HL-60 (cell line): Measurements from ENCODE around the gene RNU6-8.
A peak's percentile ranks its signal among the peaks of the same experiment; 100 is the strongest.

Experiments used
- DNase-seq, 2 experiments: peaks; one replicate each; pipeline ENCODE4 v3.0.0-alpha.2; 2010 to 2020; ENCODE audit warnings: low read depth in 1 of 2, low spot score in 1 of 2
- H3K27ac ChIP-seq: fragments of 250-450 bp; sonication (Bioruptor Pico); replicated peaks from 2 replicates; pipeline ENCODE4 v1.5.1; 2020; ENCODE audit warnings: mild to moderate bottlenecking, moderate library complexity
- H3K27me3 ChIP-seq: fragments of 250-450 bp; sonication (Bioruptor Pico); 2 replicates; pipeline ENCODE4 v1.5.1; 2021; ENCODE audit warnings: mild to moderate bottlenecking, moderate library complexity; ENCODE audit not compliant: insufficient read depth, poor library complexity, severe bottlenecking
- H3K4me3 ChIP-seq: replicated peaks from 2 replicates; pipeline ENCODE4 v1.5.1; 2011; ENCODE audit warnings: mild to moderate bottlenecking, control low read depth, low read length; ENCODE audit not compliant: insufficient read depth
- CTCF ChIP-seq: IDR thresholded peaks from one replicate; pipeline ENCODE4 v1.5.1; 2011; ENCODE audit warnings: low read length, control low read depth, inconsistent platforms; ENCODE audit not compliant: insufficient read depth
- GABPA ChIP-seq: IDR thresholded peaks from 2 replicates; pipeline ENCODE4 v1.6.1; 2012; ENCODE audit warnings: low read depth
- POLR2AphosphoS5 ChIP-seq: IDR thresholded peaks from 2 replicates; pipeline ENCODE4 v1.6.1; 2012; ENCODE audit warnings: low read depth
- SPI1 ChIP-seq: IDR thresholded peaks from 2 replicates; pipeline ENCODE4 v1.6.1; 2012; ENCODE audit warnings: low read depth, mild to moderate bottlenecking, borderline replicate concordance
- long read RNA-seq: library from polyadenylated mRNA; unstranded; transcript quantifications from one replicate; pipeline ENCODE4 v2.0.0, GENCODE V29; 2020
- TF ChIP-seq, protein P1 (sequence below): IDR thresholded peaks from 2 replicates; pipeline ENCODE4 v1.6.1; 2012; ENCODE audit warnings: low read depth; ENCODE audit not compliant: insufficient replicate concordance

The RNU6-8 gene
- long read RNA-seq, partial matches to known transcripts: 0 of 3 reads
- long read RNA-seq, other reads (novel, unspliced or antisense): 0 of 3 reads

DNA sequence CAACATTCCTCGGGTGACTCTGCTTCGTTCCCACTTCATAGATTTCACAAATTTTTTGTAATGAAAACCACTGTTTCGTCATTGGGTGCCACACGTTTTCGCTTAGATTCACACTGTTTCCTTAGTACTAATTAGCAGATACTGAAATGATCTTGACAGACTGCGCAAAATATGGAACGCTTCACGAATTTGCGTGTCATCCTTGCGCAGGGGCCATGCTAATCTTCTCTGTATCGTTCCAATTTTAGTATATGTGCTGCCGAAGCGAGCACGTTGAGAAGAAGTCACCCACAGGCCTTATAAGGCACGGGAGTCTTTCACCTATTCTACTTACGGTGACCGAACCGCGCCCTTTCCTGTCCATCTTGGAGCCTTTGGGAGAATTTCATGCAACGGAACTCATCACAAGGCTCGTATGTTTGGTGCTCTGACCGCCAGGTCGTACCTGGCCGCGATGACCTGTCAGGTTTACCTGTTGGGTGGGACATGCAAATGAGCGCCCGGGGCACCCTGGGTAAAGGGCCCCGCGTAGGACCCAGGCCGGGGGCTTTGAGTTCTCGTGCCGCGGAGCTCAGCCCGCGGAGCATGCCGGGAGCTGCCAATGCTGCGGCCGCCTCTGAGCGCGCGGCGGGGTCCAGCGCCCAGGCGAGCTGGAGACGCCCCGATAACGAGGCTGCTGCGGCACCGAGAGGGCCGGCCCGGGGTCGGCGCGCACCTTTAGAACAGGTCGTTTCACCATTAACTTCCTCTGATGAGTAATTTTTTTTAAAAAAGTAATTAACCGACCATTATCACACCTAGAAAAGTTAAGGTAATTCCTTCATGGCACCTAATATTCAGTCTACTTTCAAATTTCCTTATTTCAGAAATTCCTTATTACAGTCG is at the start of gene RNU6-8:
TSS of gene RNU6-8 (minus strand) at position 272 of the 885 bp plus-strand sequence.
- H3K27me3 ChIP-seq: no peaks in the 10 kb centered on the region
- DNase-seq: peak; percentile 61 to 73
- TF ChIP-seq POLR2AphosphoS5 (no peak), CTCF (no peak), GABPA (no peak), SPI1 (no peak)
- TF ChIP-seq, protein P1, sequence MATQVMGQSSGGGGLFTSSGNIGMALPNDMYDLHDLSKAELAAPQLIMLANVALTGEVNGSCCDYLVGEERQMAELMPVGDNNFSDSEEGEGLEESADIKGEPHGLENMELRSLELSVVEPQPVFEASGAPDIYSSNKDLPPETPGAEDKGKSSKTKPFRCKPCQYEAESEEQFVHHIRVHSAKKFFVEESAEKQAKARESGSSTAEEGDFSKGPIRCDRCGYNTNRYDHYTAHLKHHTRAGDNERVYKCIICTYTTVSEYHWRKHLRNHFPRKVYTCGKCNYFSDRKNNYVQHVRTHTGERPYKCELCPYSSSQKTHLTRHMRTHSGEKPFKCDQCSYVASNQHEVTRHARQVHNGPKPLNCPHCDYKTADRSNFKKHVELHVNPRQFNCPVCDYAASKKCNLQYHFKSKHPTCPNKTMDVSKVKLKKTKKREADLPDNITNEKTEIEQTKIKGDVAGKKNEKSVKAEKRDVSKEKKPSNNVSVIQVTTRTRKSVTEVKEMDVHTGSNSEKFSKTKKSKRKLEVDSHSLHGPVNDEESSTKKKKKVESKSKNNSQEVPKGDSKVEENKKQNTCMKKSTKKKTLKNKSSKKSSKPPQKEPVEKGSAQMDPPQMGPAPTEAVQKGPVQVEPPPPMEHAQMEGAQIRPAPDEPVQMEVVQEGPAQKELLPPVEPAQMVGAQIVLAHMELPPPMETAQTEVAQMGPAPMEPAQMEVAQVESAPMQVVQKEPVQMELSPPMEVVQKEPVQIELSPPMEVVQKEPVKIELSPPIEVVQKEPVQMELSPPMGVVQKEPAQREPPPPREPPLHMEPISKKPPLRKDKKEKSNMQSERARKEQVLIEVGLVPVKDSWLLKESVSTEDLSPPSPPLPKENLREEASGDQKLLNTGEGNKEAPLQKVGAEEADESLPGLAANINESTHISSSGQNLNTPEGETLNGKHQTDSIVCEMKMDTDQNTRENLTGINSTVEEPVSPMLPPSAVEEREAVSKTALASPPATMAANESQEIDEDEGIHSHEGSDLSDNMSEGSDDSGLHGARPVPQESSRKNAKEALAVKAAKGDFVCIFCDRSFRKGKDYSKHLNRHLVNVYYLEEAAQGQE: no peak

DNA sequence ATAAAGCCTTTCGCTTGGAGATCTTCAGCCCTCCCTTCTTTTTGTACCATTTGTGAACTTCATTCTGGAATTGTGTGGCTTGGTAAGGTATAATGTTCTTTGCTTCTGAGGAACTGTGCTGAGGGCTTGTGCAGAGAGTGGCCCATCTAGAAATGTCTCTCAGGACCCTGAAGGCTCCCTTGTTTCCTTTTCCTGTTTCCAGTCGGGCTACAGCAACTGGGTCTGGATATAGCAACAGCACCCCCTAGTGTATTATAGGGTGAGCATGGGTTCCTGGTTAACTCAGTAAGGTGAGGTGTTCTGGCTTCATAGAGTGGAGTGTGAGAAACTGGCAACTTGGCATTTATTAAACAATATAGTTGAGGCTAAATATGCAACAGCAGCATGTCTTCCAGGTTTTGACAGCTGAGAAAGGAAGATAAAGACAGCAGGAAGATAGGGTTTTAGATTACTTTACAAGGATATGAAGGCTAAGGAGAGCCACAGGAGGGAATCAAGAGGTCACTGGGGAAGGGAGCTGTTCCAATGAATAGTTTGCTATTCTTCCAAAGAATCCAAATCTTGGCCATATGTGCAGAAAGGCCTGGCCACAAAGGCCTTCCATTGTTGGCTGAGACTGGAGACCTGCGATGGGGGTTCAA is 49.1 kb upstream of the RNU6-8 start:
- Histone ChIP-seq H3K27ac (no peak overlapping the region), H3K4me3 (no peak overlapping the region), H3K27me3 (no peaks in the 10 kb centered on the region)
- DNase-seq: peak; percentile 4 to 56
- TF ChIP-seq SPI1 (no peak), POLR2AphosphoS5 (no peak), CTCF (peak; percentile 71), GABPA (no peak)

More for the DNA sequence above, at the start of gene RNU6-8:
- Histone ChIP-seq H3K4me3 (peak within 1 kb of the TSS; percentile 55), H3K27ac (peak within 1 kb of the TSS; percentile 68)

- TF ChIP-seq POLR2AphosphoS5: no peak
- no peak for TF ChIP-seq CTCF
- no peak for TF ChIP-seq GABPA
- TF ChIP-seq, protein P1: no peak
- TF ChIP-seq SPI1: no peak
- Histone ChIP-seq H3K27ac (no peak overlapping the region), H3K4me3 (no peak overlapping the region), H3K27me3 (no peaks in the 10 kb centered on the region)
- no peak for DNase-seq
Observed at GRCh38 chr14:32251530-32251929, 48.5 kb upstream of the RNU6-8 start.
